RWPE2 (cell line): ENCODE data around the gene CYP1A1.
A peak's percentile ranks its signal among the peaks of the same experiment; 100 is the strongest.

ENCODE experiments used
- ATAC-seq: fragments of 200-7000 bp; cut with Tn5 transposase; 3 replicates; pipeline ENCODE4 v1.9.1; 2021; ENCODE audit warnings: low read depth
- DNase-seq: peaks from one replicate; pipeline ENCODE4 v3.0.0-alpha.2; 2020; ENCODE audit warnings: low spot score
- H3K27ac ChIP-seq: fragments of 450-650 bp; 2 replicates; pipeline ENCODE4 v1.5.1; 2017; ENCODE audit warnings: mild to moderate bottlenecking; ENCODE audit not compliant: poor library complexity, severe bottlenecking
- H3K27me3 ChIP-seq: fragments of 250-450 bp; sonication (Bioruptor Pico); 2 replicates; pipeline ENCODE4 v1.5.1; 2021; ENCODE audit warnings: mild to moderate bottlenecking, moderate library complexity; ENCODE audit not compliant: insufficient read depth, poor library complexity, severe bottlenecking
- H3K36me3 ChIP-seq: fragments of 250-450 bp; sonication (Bioruptor Pico); 2 replicates; pipeline ENCODE4 v1.5.1; 2020; ENCODE audit warnings: low read depth, mild to moderate bottlenecking, moderate library complexity
- H3K4me1 ChIP-seq: fragments of 250-450 bp; sonication (Bioruptor Pico); 2 replicates; pipeline ENCODE4 v1.5.1; 2021; ENCODE audit warnings: mild to moderate bottlenecking, moderate library complexity; ENCODE audit not compliant: insufficient read depth, poor library complexity, severe bottlenecking
- H3K4me3 ChIP-seq: fragments of 250-450 bp; sonication (Bioruptor Pico); 2 replicates; pipeline ENCODE4 v1.5.1; 2021; ENCODE audit warnings: mild to moderate bottlenecking, moderate library complexity; ENCODE audit not compliant: severe bottlenecking
- H3K9me3 ChIP-seq: fragments of 250-450 bp; sonication (Bioruptor Pico); 2 replicates; pipeline ENCODE4 v1.5.1; 2021; ENCODE audit warnings: mild to moderate bottlenecking, moderate library complexity; ENCODE audit not compliant: severe bottlenecking
- CTCF ChIP-seq: fragments of 450-650 bp; IDR thresholded peaks from one replicate; pipeline ENCODE4 v1.5.1; 2017; ENCODE audit warnings: mild to moderate bottlenecking, moderate library complexity; ENCODE audit not compliant: poor library complexity, severe bottlenecking

The CYP1A1 gene

GRCh38 chr15:74769463-74770025 is 44.2 kb upstream of the CYP1A1 start:
- Histone ChIP-seq H3K27ac (no peak overlapping the region), H3K36me3 (no peaks in the 10 kb centered on the region), H3K4me3 (no peak overlapping the region), H3K27me3 (no peaks in the 10 kb centered on the region), H3K4me1 (no peaks in the 10 kb centered on the region), H3K9me3 (no peaks in the 10 kb centered on the region)
- no peak for DNase-seq
- TF ChIP-seq CTCF: no peak
- no peak for ATAC-seq

- Histone ChIP-seq H3K4me3 (no peak overlapping the region), H3K36me3 (no peaks in the 10 kb centered on the region), H3K27ac (no peak overlapping the region), H3K4me1 (no peaks in the 10 kb centered on the region), H3K9me3 (no peaks in the 10 kb centered on the region), H3K27me3 (no peaks in the 10 kb centered on the region)
- DNase-seq (no peak), ATAC-seq (peak; percentile 59)
- TF ChIP-seq CTCF: peak; percentile 99
Measured at GRCh38 chr15:74768771-74769342, 43.5 kb upstream of the CYP1A1 start.

- Histone ChIP-seq H3K4me1 (no peaks in the 10 kb centered on the region), H3K36me3 (no peaks in the 10 kb centered on the region), H3K27ac (no peak overlapping the region), H3K4me3 (no peak overlapping the region), H3K9me3 (no peaks in the 10 kb centered on the region), H3K27me3 (no peaks in the 10 kb centered on the region)
- ATAC-seq (no peak; the same call in 2 of the 3 replicates), DNase-seq (no peak)
- no peak for TF ChIP-seq CTCF
Measured at GRCh38 chr15:74768099-74768770, 42.9 kb upstream of the CYP1A1 start.

GRCh38 chr15:74767167-74768098 is 42.1 kb upstream of the CYP1A1 start:
- Histone ChIP-seq H3K4me1 (no peaks in the 10 kb centered on the region), H3K36me3 (no peaks in the 10 kb centered on the region)

More at GRCh38 chr15:74767167-74768098, 42.1 kb upstream of the CYP1A1 start:
- Histone ChIP-seq H3K27ac (no peak overlapping the region), H3K4me3 (no peak overlapping the region), H3K9me3 (no peaks in the 10 kb centered on the region), H3K27me3 (no peaks in the 10 kb centered on the region)
- TF ChIP-seq CTCF: no peak
- ATAC-seq: no peak
- DNase-seq: no peak
